ENCODE data around the gene BARX1. TPM values are rescaled to one million over a fixed set of nuclear protein-coding genes. Genes with fewer than 3 reads are reported as not detected.

Gene BARX1
- total and polyA plus RNA-seq, 10 of the 15 experiments (the other 5 are each of a cell fraction or from before 2014, with no cell fraction given), result not detected

GRCh38 chr9:93931905-93932304, 23.2 kb downstream of the BARX1 start (continued):
- no peak for TF ChIP-seq CBX5 (IDR thresholded peaks at IDR 0.05; ENCODE audit: low read depth)
- no peak for TF ChIP-seq CHD4 (IDR thresholded peaks at IDR 0.05)
- no peak for TF ChIP-seq HDAC6 (IDR thresholded peaks at IDR 0.05; ENCODE audit: unreplicated experiment)

DNA sequence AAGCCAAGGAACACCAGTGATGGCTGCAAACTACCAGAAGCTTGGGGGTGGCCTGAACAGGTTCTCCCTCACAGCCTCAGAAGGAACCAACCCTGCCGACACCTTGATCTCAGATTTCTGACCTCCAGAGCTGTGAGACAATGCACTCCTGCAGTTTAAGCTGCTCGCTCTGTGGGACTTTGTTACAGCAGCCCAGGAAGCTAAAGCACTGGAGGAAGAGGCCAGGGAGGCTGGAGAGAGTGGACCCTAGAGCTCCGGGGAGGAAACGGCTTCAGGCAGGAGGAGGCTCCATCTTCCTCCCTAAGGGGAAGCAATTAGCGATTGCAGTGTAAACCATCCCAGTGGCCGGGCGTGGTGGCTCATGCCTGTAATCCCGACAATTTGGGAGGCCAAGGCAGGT, 25.1 kb downstream of the BARX1 start:
- Histone ChIP-seq H2AFZ (ENCODE audit: control insufficient read depth, low read depth, low read length) (no peak overlapping the region), H3K4me3 (no peak overlapping the region), H3K4me2 (ENCODE audit: control insufficient read depth, insufficient read depth) (no peak overlapping the region), H3K36me3 (ENCODE audit: control insufficient read depth in 2 of 2, insufficient read depth in 2 of 2, low read length in 1 of 2) (no peaks in the 10 kb centered on the region), H3K9me3 (replicated peaks; ENCODE audit: control insufficient read depth, insufficient read depth, low read length) (no peaks in the 10 kb centered on the region), H3K9ac (ENCODE audit: control insufficient read depth, insufficient read depth, low read length) (no peak overlapping the region), H3K27ac (ENCODE audit: control insufficient read depth, insufficient read depth) (no peak overlapping the region), H4K20me1 (ENCODE audit: control insufficient read depth, insufficient read depth) (no peaks in the 10 kb centered on the region), H3K27me3 (replicated peaks in 1 of 2; ENCODE audit: control insufficient read depth in 2 of 2, insufficient read depth in 2 of 2, low read length in 1 of 2) (peaks cover 3 to 11% of the 10 kb centered on the region in 2 experiments), H3K4me1 (ENCODE audit: control insufficient read depth, insufficient read depth, low read length) (no peaks in the 10 kb centered on the region), H3K79me2 (ENCODE audit: control insufficient read depth, insufficient read depth, low read length) (no peaks in the 10 kb centered on the region)
- ATAC-seq, result no peak
- intact Hi-C loops (cut with micrococcal nuclease; ENCODE audit: unreplicated experiment), result no loop called here
- no peak for FAIRE-seq
- RAD21 ChIA-PET (ENCODE audit: unreplicated experiment), result no interaction called here
- BruUV-seq (replicated peaks), result no TSS peak
- WGBS (ENCODE audit: insufficient coverage, insufficient replicate concordance, low lambda C conversion rate, missing lambda C conversion rate), result 15% methylated on average over 8 of the region's 8 CpGs
- TF ChIP-seq EP300 (IDR thresholded peaks at IDR 0.05; ENCODE audit: borderline replicate concordance in 1 of 2, control insufficient read depth in 1 of 2, low read depth in 2 of 2, low read length in 2 of 2), result no peak
- no peak for TF ChIP-seq BRCA1 (IDR thresholded peaks at IDR 0.05; ENCODE audit: low read depth, low read length)
- TF ChIP-seq TCF3 (IDR thresholded peaks at IDR 0.05; ENCODE audit: borderline replicate concordance, insufficient read depth, low read depth, low read length), result no peak
- no peak for TF ChIP-seq EZH2 (IDR thresholded peaks at IDR 0.05; ENCODE audit: borderline replicate concordance, control insufficient read depth, low read depth, low read length)
- SMC1A ChIA-PET (ENCODE audit: uncharacterized antibody, unreplicated experiment), result no interaction called here
- POLR2A ChIA-PET, result no interaction called here
- no peak for DNase-seq (ENCODE audit: low read depth, low spot score)
- in situ Hi-C loops (cut with MboI), result no loop called here
- CTCF ChIA-PET, result interaction anchor here (0.7 kb wide), 1 partner anchor 15 kb away, joined by 3 read pairs; no protein-coding TSS in a partner anchor
